GM15510 (cell line): Measurements from ENCODE around the gene PARVB.

Experiments used
- POLR2A ChIP-seq: IDR thresholded peaks from 3 replicates; pipeline ENCODE4 v1.6.1; 2011; ENCODE audit warnings: borderline replicate concordance; ENCODE audit not compliant: insufficient read length; ENCODE audit errors: extremely low read depth

Gene PARVB

GRCh38 chr22:44133161-44133560 is 109.1 kb downstream of the PARVB start:
- TF ChIP-seq POLR2A, result no peak

DNA sequence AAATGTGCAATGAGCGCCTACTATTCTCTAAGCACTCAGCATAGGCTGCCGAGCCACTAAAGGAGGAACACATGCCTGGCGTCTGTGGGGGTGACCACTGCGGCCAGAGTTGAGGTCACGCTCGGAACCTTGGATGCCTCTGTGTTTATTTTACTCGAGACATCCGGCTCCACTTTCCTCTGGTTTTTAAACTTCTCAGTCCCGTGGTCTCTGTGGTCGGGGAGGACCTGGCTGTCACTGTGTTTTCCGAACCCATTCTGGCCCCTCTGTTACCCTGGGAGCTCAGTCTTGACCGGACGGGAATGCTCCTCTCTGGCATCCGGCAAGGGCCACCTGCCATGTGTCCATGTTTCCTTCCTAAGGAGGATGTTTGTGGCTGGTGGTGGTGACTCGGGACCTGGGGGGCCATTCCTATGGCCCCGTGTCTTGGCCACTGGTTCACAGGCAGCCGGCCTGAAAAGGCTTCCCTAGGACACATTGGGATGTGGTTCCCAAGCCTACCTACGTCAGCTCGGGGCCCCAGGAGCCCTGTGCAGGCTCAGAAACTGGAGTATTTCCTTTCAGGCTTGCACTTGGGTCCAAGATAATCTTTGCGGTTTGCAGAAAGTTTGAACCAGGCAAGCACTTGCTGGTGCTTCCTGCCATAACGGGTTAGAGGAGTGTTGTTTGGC is 109.9 kb downstream of the PARVB start:
- TF ChIP-seq POLR2A, result no peak

- no peak for TF ChIP-seq POLR2A
Observed at GRCh38 chr22:44136112-44136511, 112.0 kb downstream of the PARVB start.

- TF ChIP-seq POLR2A, result no peak
Observed at GRCh38 chr22:44136786-44137185, 112.7 kb downstream of the PARVB start.

DNA sequence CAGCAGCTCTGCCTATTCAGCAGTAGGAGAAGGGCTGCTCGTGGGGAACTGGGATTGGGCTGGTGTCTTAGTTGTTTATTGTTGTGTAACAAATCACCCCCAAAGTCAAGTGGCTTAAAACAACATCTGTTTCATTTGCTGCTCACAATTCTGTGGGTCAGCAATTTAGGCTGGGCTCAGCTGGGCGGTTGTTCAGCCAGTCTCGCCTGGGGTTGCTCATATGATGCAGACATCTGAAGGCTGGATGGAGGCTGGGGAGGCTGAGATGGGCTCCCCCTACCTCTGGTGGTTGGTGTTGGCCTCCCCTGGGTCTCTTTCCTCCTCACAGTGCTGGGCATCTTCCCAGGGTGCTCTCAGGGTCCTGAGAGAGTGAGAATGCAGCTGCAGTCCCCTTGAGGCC is 113.3 kb downstream of the PARVB start:
- TF ChIP-seq POLR2A, result no peak

DNA sequence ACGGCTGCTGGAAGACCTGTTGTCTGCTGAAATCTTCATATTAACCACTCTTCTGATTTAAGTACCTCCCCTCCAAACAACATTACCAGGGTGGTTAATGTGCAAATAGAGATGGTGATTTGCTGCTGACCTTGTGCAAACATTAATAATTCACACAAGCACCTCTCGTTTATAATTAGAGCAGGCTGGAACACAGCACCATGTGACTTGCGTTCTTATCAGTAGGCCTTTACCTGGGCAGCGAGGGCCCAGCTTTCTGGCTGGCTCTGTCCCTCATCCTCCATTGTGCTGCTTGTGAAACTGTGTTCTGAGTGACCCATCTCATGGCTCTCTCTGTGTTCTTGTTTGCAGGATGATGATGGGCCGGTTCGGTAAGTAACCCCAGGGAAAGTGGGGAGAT is 115.7 kb downstream of the PARVB start:
- no peak for TF ChIP-seq POLR2A

GRCh38 chr22:44142421-44143104 is 118.5 kb downstream of the PARVB start:
- no peak for TF ChIP-seq POLR2A

GRCh38 chr22:44143105-44143474 is 119.0 kb downstream of the PARVB start:
- TF ChIP-seq POLR2A, result no peak

DNA sequence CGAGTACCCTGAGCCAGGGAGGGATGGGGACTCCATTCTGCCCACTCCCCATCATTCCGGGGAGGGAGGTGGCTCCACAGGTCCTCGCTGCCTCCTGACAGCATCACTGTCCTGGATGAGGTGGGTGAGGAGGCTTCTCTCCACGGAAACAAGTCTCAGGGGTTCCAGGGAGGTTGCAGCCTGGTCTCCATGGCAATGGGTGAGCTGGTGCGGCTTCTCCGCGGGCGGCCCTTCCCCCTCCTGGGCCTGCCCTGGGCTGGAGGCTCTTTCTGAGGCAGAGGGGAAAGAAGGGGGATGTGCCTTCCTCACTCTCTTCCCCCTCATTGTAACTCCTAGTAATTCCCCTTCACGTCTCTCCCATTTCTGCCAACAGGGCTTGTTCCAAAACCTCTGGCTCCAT is 119.5 kb downstream of the PARVB start:
- no peak for TF ChIP-seq POLR2A

DNA sequence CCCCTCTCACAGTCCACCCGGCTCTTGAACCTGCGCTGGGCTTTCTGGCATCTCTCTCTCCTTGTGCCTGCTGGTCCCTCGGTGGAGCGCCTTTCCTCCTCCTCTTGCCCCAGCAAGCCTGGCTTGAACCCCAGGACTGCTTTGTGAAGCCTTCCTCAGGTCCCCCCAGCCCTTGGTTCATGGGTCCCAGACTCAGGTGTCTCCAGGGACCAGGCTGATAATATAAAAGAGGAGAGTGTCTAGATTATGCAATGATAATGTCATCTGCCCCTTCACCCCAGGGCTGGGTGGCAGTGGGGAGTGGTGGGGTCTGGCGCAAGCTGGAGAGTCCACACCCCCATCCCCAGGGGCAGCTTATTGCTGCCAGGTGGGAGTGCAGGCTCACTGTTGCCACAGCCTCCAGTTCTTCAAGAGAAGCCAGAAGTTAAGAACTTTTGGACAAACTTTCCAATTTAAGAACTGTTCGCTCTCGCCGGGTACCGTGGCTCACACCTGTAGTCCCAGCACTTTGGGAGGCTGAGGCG is 120.0 kb downstream of the PARVB start:
- no peak for TF ChIP-seq POLR2A

GRCh38 chr22:44145544-44145943 is 121.4 kb downstream of the PARVB start:
- TF ChIP-seq POLR2A, result no peak

- TF ChIP-seq POLR2A, result no peak
Observed at GRCh38 chr22:44146088-44146861, 122.2 kb downstream of the PARVB start.

GRCh38 chr22:44147008-44147645 is 123.0 kb downstream of the PARVB start:
- TF ChIP-seq POLR2A, result no peak

- TF ChIP-seq POLR2A, result no peak
Observed at GRCh38 chr22:44147821-44148574, 123.9 kb downstream of the PARVB start.

DNA sequence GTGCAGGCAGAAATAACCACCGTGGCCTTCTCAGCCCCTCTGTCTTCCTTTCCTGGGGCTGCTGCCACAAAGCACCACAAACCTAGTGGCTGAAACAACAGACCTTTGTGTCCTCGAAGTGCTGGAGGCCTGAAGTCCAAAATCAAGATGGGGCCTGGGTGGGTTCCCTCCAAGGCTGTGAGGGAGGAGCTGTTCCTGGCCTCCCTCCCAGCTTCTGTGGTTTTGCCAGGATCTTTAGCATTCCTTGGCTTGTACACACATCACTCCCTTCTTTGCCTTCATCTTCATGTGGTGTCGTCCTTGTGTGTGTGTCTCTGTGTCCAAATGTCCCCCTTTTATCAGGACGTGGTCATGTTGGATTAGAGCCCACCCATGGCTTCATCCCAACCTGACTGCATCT is 127.6 kb downstream of the PARVB start:
- no peak for TF ChIP-seq POLR2A

- no peak for TF ChIP-seq POLR2A
Observed at GRCh38 chr22:44153710-44154109, 129.6 kb downstream of the PARVB start.
